Measurements from ENCODE around the gene SERPINF2. TPM values are rescaled to one million over a fixed set of nuclear protein-coding genes. Genes with fewer than 3 reads are reported as not detected.

The SERPINF2 gene
- polyA plus RNA-seq, 1 donor (not counting 4 experiments of a cell fraction or from before 2014, with no cell fraction given), result 0.96 TPM

- H3K9me3 ChIP-seq (ENCODE audit: control insufficient read depth, low read depth, low read length), result no peaks in the 10 kb centered on the region
- no peaks in the 10 kb centered on the region for H4K20me1 ChIP-seq (ENCODE audit: control insufficient read depth, extremely low read depth, insufficient read depth, low read length)
- dilution Hi-C loops (cut with MboI; ENCODE audit: extremely low pct_ligation_motif_present, low sequenced_read_pairs), result loop anchor here (5.0 kb wide), 1 partner anchor 49 kb away; no protein-coding TSS in a partner anchor
- H3K4me1 ChIP-seq (ENCODE audit: control insufficient read depth, extremely low read depth, insufficient read depth, low read length), result peaks cover 20% of the 10 kb centered on the region
- H3K4me2 ChIP-seq (ENCODE audit: control insufficient read depth, extremely low read depth, insufficient read depth, low read depth, low read length), result no peak overlapping the region
- FAIRE-seq (no peak), DNase-seq (ENCODE audit: low read depth, low spot score) (no peak)
- H3K79me2 ChIP-seq (ENCODE audit: control insufficient read depth, insufficient read depth, low read length), result no peaks in the 10 kb centered on the region
- no peak overlapping the region for H3K4me3 ChIP-seq (ENCODE audit: control insufficient read depth in 2 of 3, extremely low read depth in 1 of 3, insufficient read depth in 2 of 3, low read depth in 1 of 3, low read length in 3 of 3)
- H3K27me3 ChIP-seq (ENCODE audit: control insufficient read depth, extremely low read depth, insufficient read depth, low read length), result no peaks in the 10 kb centered on the region
- TF ChIP-seq CTCF (optimal IDR thresholded peaks at IDR 0.05 in 1 of 3, IDR thresholded peaks at IDR 0.05 in 1 of 3, conservative IDR thresholded peaks at IDR 0.05 in 1 of 3; ENCODE audit: extremely low read depth in 1 of 3, insufficient read depth in 2 of 3, low read length in 3 of 3), result no peak
- TF ChIP-seq EZH2 (IDR thresholded peaks at IDR 0.05; ENCODE audit: low read length), result no peak
- no peak overlapping the region for H3K9ac ChIP-seq (ENCODE audit: control insufficient read depth, extremely low read depth, insufficient read depth, low read length)
- H3K36me3 ChIP-seq (ENCODE audit: control insufficient read depth in 2 of 2, extremely low read depth in 1 of 2, insufficient read depth in 2 of 2, low read length in 2 of 2), result peaks cover 6 to 16% of the 10 kb centered on the region in 2 experiments
- no peaks in the 10 kb centered on the region for H3K9me1 ChIP-seq (ENCODE audit: control insufficient read depth, extremely low read depth, insufficient read depth, low read length)
- H3K27ac ChIP-seq (ENCODE audit: control insufficient read depth, insufficient read depth, low read length), result no peak overlapping the region
- no peak overlapping the region for H2AFZ ChIP-seq (ENCODE audit: control insufficient read depth, low read length)
These were observed 9.8 kb upstream of the SERPINF2 start for GRCh38 chr17:1732833-1733321.

- H3K27me3 ChIP-seq (ENCODE audit: control insufficient read depth, extremely low read depth, insufficient read depth, low read length), result no peaks in the 10 kb centered on the region
- FAIRE-seq (no peak), DNase-seq (ENCODE audit: low read depth, low spot score) (no peak)
- no peaks in the 10 kb centered on the region for H3K9me3 ChIP-seq (ENCODE audit: control insufficient read depth, low read depth, low read length)
- H2AFZ ChIP-seq (ENCODE audit: control insufficient read depth, low read length), result no peak overlapping the region
- TF ChIP-seq EZH2 (IDR thresholded peaks at IDR 0.05; ENCODE audit: low read length) (no peak), CTCF (optimal IDR thresholded peaks at IDR 0.05 in 1 of 3, IDR thresholded peaks at IDR 0.05 in 1 of 3, conservative IDR thresholded peaks at IDR 0.05 in 1 of 3; ENCODE audit: extremely low read depth in 1 of 3, insufficient read depth in 2 of 3, low read length in 3 of 3) (no peak)
- no peak overlapping the region for H3K4me2 ChIP-seq (ENCODE audit: control insufficient read depth, extremely low read depth, insufficient read depth, low read depth, low read length)
- no peak overlapping the region for H3K9ac ChIP-seq (ENCODE audit: control insufficient read depth, extremely low read depth, insufficient read depth, low read length)
- no peak overlapping the region for H3K4me3 ChIP-seq (ENCODE audit: control insufficient read depth in 2 of 3, extremely low read depth in 1 of 3, insufficient read depth in 2 of 3, low read depth in 1 of 3, low read length in 3 of 3)
- no peaks in the 10 kb centered on the region for H4K20me1 ChIP-seq (ENCODE audit: control insufficient read depth, extremely low read depth, insufficient read depth, low read length)
- H3K9me1 ChIP-seq (ENCODE audit: control insufficient read depth, extremely low read depth, insufficient read depth, low read length), result no peaks in the 10 kb centered on the region
- dilution Hi-C loops (cut with MboI; ENCODE audit: extremely low pct_ligation_motif_present, low sequenced_read_pairs), result loop anchor here (5.0 kb wide), 1 partner anchor 49 kb away; no protein-coding TSS in a partner anchor
- H3K27ac ChIP-seq (ENCODE audit: control insufficient read depth, insufficient read depth, low read length), result no peak overlapping the region
- H3K4me1 ChIP-seq (ENCODE audit: control insufficient read depth, extremely low read depth, insufficient read depth, low read length), result peaks cover 20% of the 10 kb centered on the region
- no peaks in the 10 kb centered on the region for H3K79me2 ChIP-seq (ENCODE audit: control insufficient read depth, insufficient read depth, low read length)
- H3K36me3 ChIP-seq (ENCODE audit: control insufficient read depth in 2 of 2, extremely low read depth in 1 of 2, insufficient read depth in 2 of 2, low read length in 2 of 2), result peaks cover 2 to 16% of the 10 kb centered on the region in 2 experiments
These were observed 8.9 kb upstream of the SERPINF2 start for GRCh38 chr17:1733759-1734158.
